K562 (cell line): ENCODE results near the gene POU4F3. TPM values are rescaled to one million over a fixed set of nuclear protein-coding genes. Genes with fewer than 3 reads are reported as not detected.

ENCODE experiments used
- MTF1 ChIP-seq: fragments of 250-450 bp; sonication (Bioruptor Pico); IDR thresholded peaks from 2 replicates; pipeline ENCODE4 v1.9.0; 2021; ENCODE audit warnings: moderate library complexity, mild to moderate bottlenecking, inconsistent platforms, borderline replicate concordance
- ZNF184 ChIP-seq: sonication (generic); formaldehyde crosslinking; IDR thresholded peaks from 2 replicates; pipeline ENCODE4 v1.5.0; 2020; ENCODE audit warnings: missing genetic modification reagents
- ZNF766 ChIP-seq: fragments of 200-800 bp; sonication (Bioruptor generic); conservative IDR thresholded peaks from 2 replicates; pipeline ENCODE4 v1.6.1; 2016; ENCODE audit warnings: missing genetic modification characterization, missing compliant biosample characterization
- polyA plus RNA-seq, 8 experiments: library from polyadenylated mRNA; depleted of rRNA in 4 of 8; stranded (reverse) in 5 of 8; unstranded in 3 of 8; fragments of >200 nt; fragmentation: Nextera tagmentation in 2 of 8; fragmentation: Illumina TruSeq in 1 of 8; extraction: Ambion mirVana in 2 of 8; extraction: Trizol in 1 of 8; gene quantifications; 2 replicates each; pipeline versions ENCODE4 v1.2.1 to v1.2.3, GENCODE V29; 2011 to 2014; ENCODE audit warnings: inconsistent platforms in 1 of 8, missing spikeins in 1 of 8
- total RNA-seq, 7 experiments: library from RNA; depleted of rRNA in 6 of 7; stranded (reverse); fragments of >200 nt in 6 of 7; fragmentation: Illumina TruSeq in 2 of 7; extraction: Trizol in 2 of 7; gene quantifications; 2 replicates each; pipeline versions ENCODE4 v1.2.1 to v1.2.3, GENCODE V29; 2011 to 2021; ENCODE audit warnings: low replicate concordance in 1 of 7
- TF ChIP-seq, protein P1 (sequence below), 3 experiments: fragments of 200-800 bp in 1 of 3; fragments of 250-450 bp in 1 of 3; fragments of 450-650 bp in 1 of 3; sonication (Bioruptor Pico) in 1 of 3; sonication (Bioruptor generic) in 1 of 3; formaldehyde crosslinking in 1 of 3; IDR thresholded peaks; 2 replicates each; pipeline versions ENCODE4 v1.6.1 to v1.8.0; 2016 to 2022; ENCODE audit warnings: mild to moderate bottlenecking in 2 of 3, missing genetic modification characterization in 2 of 3, missing compliant biosample characterization in 1 of 3, moderate library complexity in 1 of 3
- TF ChIP-seq, protein P2 (sequence below), 2 experiments: fragments of 450-650 bp in 1 of 2; sonication (generic) in 1 of 2; formaldehyde crosslinking; conservative IDR thresholded peaks; 2 replicates each; pipeline versions ENCODE4 v1.4.0 to v1.8.1; 2020 to 2022; ENCODE audit warnings: mild to moderate bottlenecking in 1 of 2, missing genetic modification reagents in 1 of 2
- TF ChIP-seq, protein P3 (sequence below): fragments of 450-650 bp; formaldehyde crosslinking; conservative IDR thresholded peaks from 2 replicates; pipeline ENCODE4 v1.4.0; 2022; ENCODE audit warnings: mild to moderate bottlenecking, missing genetic modification characterization
- TF ChIP-seq, protein P4 (sequence below): IDR thresholded peaks from 3 replicates; pipeline ENCODE4 v1.6.1; 2011; ENCODE audit warnings: borderline replicate concordance, mild to moderate bottlenecking, moderate library complexity; ENCODE audit not compliant: insufficient read length; ENCODE audit errors: extremely low read depth

POU4F3 gene
- total and polyA plus RNA-seq, 9 of the 15 experiments (the other 6 are each of a cell fraction or from before 2014, with no cell fraction given): 0.04 to 0.13 (median 0.07) TPM; not detected in 6

DNA sequence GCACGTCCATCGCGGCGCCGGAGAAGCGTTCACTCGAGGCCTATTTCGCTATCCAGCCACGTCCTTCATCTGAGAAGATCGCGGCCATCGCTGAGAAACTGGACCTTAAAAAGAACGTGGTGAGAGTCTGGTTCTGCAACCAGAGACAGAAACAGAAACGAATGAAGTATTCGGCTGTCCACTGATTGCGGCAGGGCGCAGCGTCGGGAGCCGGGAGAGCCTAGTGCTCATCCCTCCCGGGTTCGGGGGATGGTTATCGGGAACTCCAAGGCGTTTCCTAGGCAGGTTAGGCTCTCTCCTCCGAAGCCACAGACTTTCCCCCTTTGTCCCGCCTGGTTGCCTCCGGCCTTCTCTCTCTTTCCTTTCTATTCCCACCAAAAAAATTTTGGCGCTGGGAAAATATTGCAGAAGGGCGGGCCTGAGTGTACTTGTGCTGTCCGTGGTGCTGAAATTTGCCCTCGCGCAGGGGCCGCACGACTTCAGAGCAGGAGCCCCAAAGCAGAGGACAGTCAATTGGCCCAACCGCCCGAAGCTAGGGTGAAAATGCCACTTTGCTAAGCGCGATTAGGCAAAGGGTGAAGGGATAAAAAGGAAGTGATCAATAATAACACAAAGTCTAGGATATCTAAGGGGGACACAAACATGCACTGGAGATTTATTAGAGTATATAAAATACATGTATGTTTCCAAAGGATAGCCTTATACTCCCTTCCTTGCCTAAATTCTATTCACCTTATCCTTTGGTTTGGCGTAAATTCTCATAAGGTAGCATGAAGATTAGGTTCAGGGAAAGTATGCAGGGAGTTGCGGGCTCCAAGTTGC lies 1.8 kb downstream of the POU4F3 start (continued):
- TF ChIP-seq, protein P1, sequence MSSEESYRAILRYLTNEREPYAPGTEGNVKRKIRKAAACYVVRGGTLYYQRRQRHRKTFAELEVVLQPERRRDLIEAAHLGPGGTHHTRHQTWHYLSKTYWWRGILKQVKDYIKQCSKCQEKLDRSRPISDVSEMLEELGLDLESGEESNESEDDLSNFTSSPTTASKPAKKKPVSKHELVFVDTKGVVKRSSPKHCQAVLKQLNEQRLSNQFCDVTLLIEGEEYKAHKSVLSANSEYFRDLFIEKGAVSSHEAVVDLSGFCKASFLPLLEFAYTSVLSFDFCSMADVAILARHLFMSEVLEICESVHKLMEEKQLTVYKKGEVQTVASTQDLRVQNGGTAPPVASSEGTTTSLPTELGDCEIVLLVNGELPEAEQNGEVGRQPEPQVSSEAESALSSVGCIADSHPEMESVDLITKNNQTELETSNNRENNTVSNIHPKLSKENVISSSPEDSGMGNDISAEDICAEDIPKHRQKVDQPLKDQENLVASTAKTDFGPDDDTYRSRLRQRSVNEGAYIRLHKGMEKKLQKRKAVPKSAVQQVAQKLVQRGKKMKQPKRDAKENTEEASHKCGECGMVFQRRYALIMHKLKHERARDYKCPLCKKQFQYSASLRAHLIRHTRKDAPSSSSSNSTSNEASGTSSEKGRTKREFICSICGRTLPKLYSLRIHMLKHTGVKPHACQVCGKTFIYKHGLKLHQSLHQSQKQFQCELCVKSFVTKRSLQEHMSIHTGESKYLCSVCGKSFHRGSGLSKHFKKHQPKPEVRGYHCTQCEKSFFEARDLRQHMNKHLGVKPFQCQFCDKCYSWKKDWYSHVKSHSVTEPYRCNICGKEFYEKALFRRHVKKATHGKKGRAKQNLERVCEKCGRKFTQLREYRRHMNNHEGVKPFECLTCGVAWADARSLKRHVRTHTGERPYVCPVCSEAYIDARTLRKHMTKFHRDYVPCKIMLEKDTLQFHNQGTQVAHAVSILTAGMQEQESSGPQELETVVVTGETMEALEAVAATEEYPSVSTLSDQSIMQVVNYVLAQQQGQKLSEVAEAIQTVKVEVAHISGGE (CRISPR knock-in tag; IDR thresholded peaks at IDR 0.05): no peak
- TF ChIP-seq ZNF184 (CRISPR knock-in tag): no peak
- TF ChIP-seq, protein P2, sequence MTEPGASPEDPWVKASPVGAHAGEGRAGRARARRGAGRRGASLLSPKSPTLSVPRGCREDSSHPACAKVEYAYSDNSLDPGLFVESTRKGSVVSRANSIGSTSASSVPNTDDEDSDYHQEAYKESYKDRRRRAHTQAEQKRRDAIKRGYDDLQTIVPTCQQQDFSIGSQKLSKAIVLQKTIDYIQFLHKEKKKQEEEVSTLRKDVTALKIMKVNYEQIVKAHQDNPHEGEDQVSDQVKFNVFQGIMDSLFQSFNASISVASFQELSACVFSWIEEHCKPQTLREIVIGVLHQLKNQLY (CRISPR knock-in tag; conservative IDR thresholded peaks at IDR 0.05): no peak
- TF ChIP-seq ZNF766 (CRISPR knock-in tag): 0 out of 2 replicates have a peak, but pooled peaks have one; percentile 34
- TF ChIP-seq, protein P3, sequence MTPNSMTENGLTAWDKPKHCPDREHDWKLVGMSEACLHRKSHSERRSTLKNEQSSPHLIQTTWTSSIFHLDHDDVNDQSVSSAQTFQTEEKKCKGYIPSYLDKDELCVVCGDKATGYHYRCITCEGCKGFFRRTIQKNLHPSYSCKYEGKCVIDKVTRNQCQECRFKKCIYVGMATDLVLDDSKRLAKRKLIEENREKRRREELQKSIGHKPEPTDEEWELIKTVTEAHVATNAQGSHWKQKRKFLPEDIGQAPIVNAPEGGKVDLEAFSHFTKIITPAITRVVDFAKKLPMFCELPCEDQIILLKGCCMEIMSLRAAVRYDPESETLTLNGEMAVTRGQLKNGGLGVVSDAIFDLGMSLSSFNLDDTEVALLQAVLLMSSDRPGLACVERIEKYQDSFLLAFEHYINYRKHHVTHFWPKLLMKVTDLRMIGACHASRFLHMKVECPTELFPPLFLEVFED (CRISPR knock-in tag): no peak
- no peak for TF ChIP-seq MTF1 (CRISPR knock-in tag)
- TF ChIP-seq, protein P4, sequence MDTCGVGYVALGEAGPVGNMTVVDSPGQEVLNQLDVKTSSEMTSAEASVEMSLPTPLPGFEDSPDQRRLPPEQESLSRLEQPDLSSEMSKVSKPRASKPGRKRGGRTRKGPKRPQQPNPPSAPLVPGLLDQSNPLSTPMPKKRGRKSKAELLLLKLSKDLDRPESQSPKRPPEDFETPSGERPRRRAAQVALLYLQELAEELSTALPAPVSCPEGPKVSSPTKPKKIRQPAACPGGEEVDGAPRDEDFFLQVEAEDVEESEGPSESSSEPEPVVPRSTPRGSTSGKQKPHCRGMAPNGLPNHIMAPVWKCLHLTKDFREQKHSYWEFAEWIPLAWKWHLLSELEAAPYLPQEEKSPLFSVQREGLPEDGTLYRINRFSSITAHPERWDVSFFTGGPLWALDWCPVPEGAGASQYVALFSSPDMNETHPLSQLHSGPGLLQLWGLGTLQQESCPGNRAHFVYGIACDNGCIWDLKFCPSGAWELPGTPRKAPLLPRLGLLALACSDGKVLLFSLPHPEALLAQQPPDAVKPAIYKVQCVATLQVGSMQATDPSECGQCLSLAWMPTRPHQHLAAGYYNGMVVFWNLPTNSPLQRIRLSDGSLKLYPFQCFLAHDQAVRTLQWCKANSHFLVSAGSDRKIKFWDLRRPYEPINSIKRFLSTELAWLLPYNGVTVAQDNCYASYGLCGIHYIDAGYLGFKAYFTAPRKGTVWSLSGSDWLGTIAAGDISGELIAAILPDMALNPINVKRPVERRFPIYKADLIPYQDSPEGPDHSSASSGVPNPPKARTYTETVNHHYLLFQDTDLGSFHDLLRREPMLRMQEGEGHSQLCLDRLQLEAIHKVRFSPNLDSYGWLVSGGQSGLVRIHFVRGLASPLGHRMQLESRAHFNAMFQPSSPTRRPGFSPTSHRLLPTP: no peak
